ENCODE results near the gene INTS7. TPM values are rescaled to one million over a fixed set of nuclear protein-coding genes. Genes with fewer than 3 reads are reported as not detected.

INTS7 gene
- total RNA-seq, 2 experiments from 2014 or later = 28.4 to 28.8 TPM

DNA sequence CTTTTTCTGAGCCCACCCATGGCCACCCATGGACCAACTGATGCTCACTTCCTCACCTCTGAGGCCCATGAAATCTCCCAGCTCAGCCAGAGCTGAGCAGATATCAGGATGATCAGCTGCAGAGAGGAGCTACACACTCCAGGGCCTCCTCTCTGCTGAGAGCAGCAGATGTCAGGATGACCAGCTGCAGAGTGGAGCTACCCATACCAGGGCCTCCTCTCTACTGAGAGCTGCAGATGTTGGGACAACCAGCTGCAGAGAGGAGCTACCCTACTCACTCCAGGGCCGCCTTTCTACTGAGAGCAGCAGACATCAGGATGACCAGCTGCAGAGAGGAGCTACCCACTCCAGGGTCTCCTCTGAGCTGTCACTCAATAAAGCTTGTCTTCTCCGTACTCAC lies 133.4 kb downstream of the INTS7 start:
- no peaks in the 10 kb centered on the region for H3K4me1 Mint-ChIP-seq
- H3K4me3 Mint-ChIP-seq = no peak overlapping the region
- POLR2A ChIA-PET = no interaction called here
- H3K27me3 Mint-ChIP-seq = no peaks in the 10 kb centered on the region
- DNase-seq = no peak
- peaks cover 6% of the 10 kb centered on the region for H3K36me3 Mint-ChIP-seq (ENCODE audit: low read depth)
- H3K9me3 Mint-ChIP-seq = peaks cover 13% of the 10 kb centered on the region
- no peak overlapping the region for H3K27ac Mint-ChIP-seq
- CTCF ChIA-PET = interaction anchor here (1.6 kb wide), 1 partner anchor 554 kb away, joined by 3 read pairs; no protein-coding TSS in a partner anchor

DNA sequence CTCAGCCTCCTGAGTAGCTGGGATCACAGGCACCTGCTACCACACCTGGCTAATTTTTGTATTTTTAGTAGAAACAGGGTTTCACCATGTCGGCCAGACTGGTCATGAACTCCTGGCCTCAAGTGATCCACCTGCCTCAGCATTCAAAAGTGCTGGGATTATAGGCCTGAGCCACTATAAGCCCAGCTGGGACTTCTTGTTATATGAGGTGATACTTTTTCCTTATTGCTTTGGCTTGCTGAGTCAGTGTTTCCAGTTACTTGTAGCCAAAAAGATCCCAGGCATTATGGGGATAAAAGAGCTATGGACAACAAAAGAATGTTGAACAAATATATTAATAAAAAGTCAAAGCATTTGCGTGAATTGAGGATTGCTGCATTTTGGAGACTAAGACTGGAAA lies 134.9 kb downstream of the INTS7 start:
- Mint-ChIP-seq H3K27me3 (no peaks in the 10 kb centered on the region), H3K9me3 (peaks cover 13% of the 10 kb centered on the region), H3K4me3 (no peak overlapping the region), H3K36me3 (ENCODE audit: low read depth) (peaks cover 6% of the 10 kb centered on the region), H3K27ac (no peak overlapping the region), H3K4me1 (no peaks in the 10 kb centered on the region)
- ChIA-PET CTCF (interaction anchor here (1.6 kb wide), 1 partner anchor 556 kb away, joined by 3 read pairs; no protein-coding TSS in a partner anchor), POLR2A (no interaction called here)
- no peak for DNase-seq

DNA sequence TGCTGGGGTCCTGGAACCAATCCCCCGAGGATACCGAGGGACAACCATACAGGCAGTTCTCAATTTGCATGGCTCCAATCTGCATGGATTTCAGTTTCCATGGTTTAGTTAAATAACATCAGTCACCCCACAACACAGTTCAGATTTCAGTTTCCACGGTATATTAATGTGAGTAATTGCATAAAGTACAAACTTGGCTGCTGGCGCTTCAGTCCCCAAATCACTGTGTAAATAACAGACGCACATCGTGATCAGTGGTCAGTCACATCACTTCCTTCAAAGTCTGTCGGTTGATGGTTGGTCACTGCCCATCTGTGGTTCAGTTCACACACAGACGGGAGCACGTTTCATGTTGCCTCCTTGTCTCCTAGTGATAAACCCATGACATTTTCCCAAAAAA lies 138.4 kb downstream of the INTS7 start:
- H3K4me1 Mint-ChIP-seq = no peaks in the 10 kb centered on the region
- no peaks in the 10 kb centered on the region for H3K36me3 Mint-ChIP-seq (ENCODE audit: low read depth)
- POLR2A ChIA-PET = no interaction called here
- CTCF ChIA-PET = interaction anchor here (0.9 kb wide), 1 partner anchor 199 kb away, joined by 3 read pairs; no protein-coding TSS in a partner anchor
- peaks cover 1% of the 10 kb centered on the region for H3K9me3 Mint-ChIP-seq
- no peak for DNase-seq
- H3K27ac Mint-ChIP-seq = no peak overlapping the region
- no peak overlapping the region for H3K4me3 Mint-ChIP-seq
- peaks cover 9% of the 10 kb centered on the region for H3K27me3 Mint-ChIP-seq

DNA sequence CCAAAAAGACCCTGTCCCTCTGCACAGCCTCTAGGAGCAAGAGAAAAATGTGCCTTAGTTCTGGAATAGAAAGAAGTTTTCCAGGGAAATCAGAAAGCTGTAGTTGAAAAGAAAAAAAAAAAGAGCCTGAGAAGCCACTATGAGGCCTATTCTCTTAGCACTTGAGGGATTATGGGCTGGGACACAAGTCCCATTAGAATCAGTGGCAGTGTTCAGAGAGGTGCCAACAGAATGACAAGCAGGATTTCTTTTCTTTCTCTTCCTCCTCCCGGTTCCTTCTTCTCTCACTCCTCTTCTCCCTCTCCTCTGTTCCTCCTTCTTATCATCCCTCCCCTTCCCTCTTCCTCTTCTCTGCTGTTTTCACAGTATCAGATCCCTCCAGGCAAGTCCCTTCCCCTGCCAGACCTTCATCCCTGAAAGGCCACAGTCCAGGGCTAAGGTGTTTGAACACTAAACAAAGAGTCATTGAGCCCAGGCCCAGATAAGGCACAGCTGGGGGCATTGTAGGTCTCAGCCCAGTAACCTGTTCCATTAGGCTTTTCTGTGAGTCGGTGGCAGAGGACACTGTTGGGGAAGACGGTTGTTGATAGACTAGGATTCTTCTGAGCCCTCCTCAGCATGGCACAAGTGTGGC lies 140.1 kb downstream of the INTS7 start:
- POLR2A ChIA-PET = no interaction called here
- H3K27ac Mint-ChIP-seq = no peak overlapping the region
- H3K4me1 Mint-ChIP-seq = no peaks in the 10 kb centered on the region
- no peaks in the 10 kb centered on the region for H3K9me3 Mint-ChIP-seq
- H3K36me3 Mint-ChIP-seq (ENCODE audit: low read depth) = no peaks in the 10 kb centered on the region
- H3K4me3 Mint-ChIP-seq = no peak overlapping the region
- H3K27me3 Mint-ChIP-seq = peaks cover 12% of the 10 kb centered on the region
- DNase-seq = no peak
- CTCF ChIA-PET = no interaction called here

DNA sequence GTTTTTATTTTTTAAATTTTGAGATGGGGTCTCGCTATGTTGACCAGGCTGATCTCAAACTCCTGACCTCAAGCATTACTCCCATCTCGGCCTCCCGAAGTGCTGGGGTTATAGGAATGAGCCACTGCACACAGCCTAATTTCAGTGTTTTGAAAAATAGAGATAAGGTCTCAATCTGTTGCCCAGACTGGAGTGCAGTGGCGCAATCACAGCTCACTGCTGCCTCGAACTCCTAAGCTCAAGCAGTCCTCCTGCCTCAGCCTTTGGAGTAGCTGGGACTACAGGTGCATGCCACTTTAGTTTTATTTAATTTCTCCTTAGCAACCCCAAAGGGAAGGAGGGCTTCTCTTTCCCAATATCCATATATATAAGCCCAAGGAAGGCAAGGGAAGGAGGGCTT lies 141.0 kb downstream of the INTS7 start:
- Mint-ChIP-seq H3K27ac (no peak overlapping the region), H3K4me1 (no peaks in the 10 kb centered on the region), H3K27me3 (peaks cover 12% of the 10 kb centered on the region), H3K4me3 (no peak overlapping the region), H3K9me3 (peaks cover 3% of the 10 kb centered on the region), H3K36me3 (ENCODE audit: low read depth) (no peaks in the 10 kb centered on the region)
- no peak for DNase-seq
- POLR2A ChIA-PET = no interaction called here
- CTCF ChIA-PET = interaction anchor here (0.7 kb wide), 1 partner anchor 196 kb away, joined by 3 read pairs; no protein-coding TSS in a partner anchor

DNA sequence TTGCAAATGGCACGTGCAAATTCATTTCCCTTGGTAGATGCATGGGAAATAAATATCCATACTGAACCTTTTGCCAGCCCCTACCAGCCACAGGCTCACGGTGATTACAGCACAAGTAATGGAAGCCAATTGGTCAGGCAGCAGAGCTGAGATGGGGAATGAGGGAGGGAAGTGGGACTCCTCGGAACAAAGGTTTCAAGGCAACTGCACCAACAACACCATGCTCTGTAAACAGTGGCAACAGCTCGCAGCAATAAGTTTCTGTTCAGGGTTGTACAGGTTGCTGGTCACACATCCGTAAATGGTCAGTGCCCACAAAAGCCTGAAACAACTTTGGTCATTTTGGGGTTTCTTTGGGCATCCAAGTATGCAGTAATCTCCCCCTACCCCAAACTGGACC lies 142.1 kb downstream of the INTS7 start:
- no peaks in the 10 kb centered on the region for H3K36me3 Mint-ChIP-seq (ENCODE audit: low read depth)
- H3K4me1 Mint-ChIP-seq = no peaks in the 10 kb centered on the region
- H3K27me3 Mint-ChIP-seq = peaks cover 12% of the 10 kb centered on the region
- H3K4me3 Mint-ChIP-seq = no peak overlapping the region
- ChIA-PET CTCF (no interaction called here), POLR2A (no interaction called here)
- no peak overlapping the region for H3K27ac Mint-ChIP-seq
- no peak for DNase-seq
- H3K9me3 Mint-ChIP-seq = peaks cover 3% of the 10 kb centered on the region

DNA sequence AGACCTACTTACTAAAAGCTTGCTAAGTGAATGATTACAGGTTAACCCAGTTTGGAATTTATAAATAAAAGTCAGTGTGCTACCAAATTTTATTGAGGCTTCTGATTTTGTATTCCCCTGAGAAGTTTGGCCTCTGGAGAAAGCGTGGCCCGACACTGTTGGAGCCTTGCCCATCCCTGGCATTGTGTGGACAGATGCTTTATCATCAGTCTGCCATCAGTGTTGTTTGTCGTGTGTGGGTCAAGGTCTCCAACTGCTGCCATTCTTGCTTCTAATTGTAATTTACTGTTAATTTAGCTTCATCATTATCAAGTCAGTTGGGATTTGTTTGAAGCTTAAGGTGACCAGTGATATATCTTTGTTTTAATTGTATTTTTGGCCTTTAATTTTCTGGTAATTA lies 142.8 kb downstream of the INTS7 start:
- Mint-ChIP-seq H3K36me3 (ENCODE audit: low read depth) (no peaks in the 10 kb centered on the region), H3K27ac (no peak overlapping the region), H3K9me3 (peaks cover 3% of the 10 kb centered on the region), H3K4me1 (peaks cover 5% of the 10 kb centered on the region), H3K27me3 (peaks cover 15% of the 10 kb centered on the region), H3K4me3 (no peak overlapping the region)
- no peak for DNase-seq
- POLR2A ChIA-PET = no interaction called here
- CTCF ChIA-PET = no interaction called here

DNA sequence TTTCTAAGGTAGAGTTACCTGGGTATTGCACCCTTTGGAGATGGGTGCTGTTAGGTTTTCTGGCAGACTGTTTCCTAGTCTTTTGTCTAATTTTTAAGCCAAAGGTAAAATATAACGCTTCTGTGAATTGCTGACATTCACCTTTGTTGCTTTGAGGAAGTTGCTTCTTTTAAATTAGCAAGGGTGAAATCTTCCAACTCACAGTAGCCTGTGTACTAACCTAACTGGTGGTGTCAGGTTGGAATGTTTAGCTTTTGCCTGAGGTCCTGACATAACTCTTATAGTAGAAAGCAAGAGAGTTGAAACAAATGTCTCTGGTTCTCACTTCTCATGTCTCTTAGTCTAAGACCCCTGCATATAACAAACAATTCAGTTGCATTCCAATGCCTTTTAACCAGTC lies 143.6 kb downstream of the INTS7 start:
- ChIA-PET CTCF (interaction anchor here (0.8 kb wide), 1 partner anchor 12 kb away, joined by 3 read pairs; no protein-coding TSS in a partner anchor), POLR2A (no interaction called here)
- no peak for DNase-seq
- Mint-ChIP-seq H3K27me3 (peaks cover 21% of the 10 kb centered on the region), H3K4me1 (peaks cover 8% of the 10 kb centered on the region), H3K9me3 (peaks cover 3% of the 10 kb centered on the region), H3K36me3 (ENCODE audit: low read depth) (no peaks in the 10 kb centered on the region), H3K4me3 (no peak overlapping the region), H3K27ac (no peak overlapping the region)

Other genes starting within 250 kb of the INTS7 start
- gene LPGAT1, start 204.8 kb downstream of the INTS7 start, total RNA-seq = 10 to 100 TPM; 52.6 to 55.2 TPM
- gene DTL, start 191 bp upstream of the INTS7 start, total RNA-seq = 10 to 100 TPM; 59.6 to 60.7 TPM
- gene PPP2R5A, start 249.9 kb upstream of the INTS7 start, total RNA-seq = 10 to 100 TPM; 65.9 to 67.0 TPM

All from activated CD4-positive, alpha-beta memory T cell treated with anti-CD3 and anti-CD28 coated beads, Interleukin-2, amount 10 ng/mL, durations not matched to agents 7 days and 5 days (primary cell).